ENCODE data around the gene ST14. TPM values are rescaled to one million over a fixed set of nuclear protein-coding genes. Genes with fewer than 3 reads are reported as not detected.

Gene ST14
- total and polyA plus RNA-seq, 2 donors (not counting 3 experiments of a cell fraction or from before 2014, with no cell fraction given), result 0.08 TPM; not detected in 1

- H3K9me1 ChIP-seq (replicated peaks; ENCODE audit: control insufficient read depth, extremely low read depth, insufficient read depth, low read length), result no peaks in the 10 kb centered on the region
- H4K20me1 ChIP-seq (replicated peaks; ENCODE audit: control insufficient read depth, extremely low read depth, insufficient read depth, low read length), result no peaks in the 10 kb centered on the region
- H3K36me3 ChIP-seq (ENCODE audit: control insufficient read depth in 2 of 2, extremely low read depth in 1 of 2, insufficient read depth in 2 of 2, low read length in 2 of 2), result peaks cover 14 to 24% of the 10 kb centered on the region in 2 experiments
- TF ChIP-seq POLR2A (IDR thresholded peaks at IDR 0.05; ENCODE audit: low read depth, low read length) (no peak), EZH2 (IDR thresholded peaks at IDR 0.05; ENCODE audit: borderline replicate concordance, low read depth, low read length, severe bottlenecking) (no peak), CTCF (IDR thresholded peaks at IDR 0.05; ENCODE audit: extremely low read depth in 1 of 2, insufficient read depth in 1 of 2, low read depth in 1 of 2, low read length in 2 of 2) (peak; percentile 15 to 41), POLR2AphosphoS5 (IDR thresholded peaks at IDR 0.05; ENCODE audit: insufficient read depth, low read depth, low read length) (no peak)
- peak; percentile 63 for FAIRE-seq
- H3K4me2 ChIP-seq (ENCODE audit: insufficient read depth, low read length), result no peak overlapping the region
- no TSS peak for BruUV-seq (replicated peaks)
- dilution Hi-C loops (cut with MboI; ENCODE audit: extremely low pct_ligation_motif_present, low sequenced_read_pairs) (no loop called here), intact Hi-C loops (cut with micrococcal nuclease) (loop anchor here (1.0 kb wide), 1 partner anchor 223 kb away; no protein-coding TSS in a partner anchor)
- ChIA-PET CTCF (interaction anchor here (0.7 to 3.8 kb wide), 19 partner anchors 9 to 381 kb away, joined by 3 to 77 read pairs (median 4); partner anchors contain the start of gene NFRKB), POLR2A (interaction anchor here (0.8 kb wide), 1 partner anchor 143 kb away, joined by 6 read pairs; the partner anchor contains the start of gene PRDM10)
- H3K4me1 ChIP-seq (ENCODE audit: control insufficient read depth, extremely low read depth, insufficient read depth, low read length), result peaks cover 6% of the 10 kb centered on the region
- no peaks in the 10 kb centered on the region for H3K79me2 ChIP-seq (ENCODE audit: control insufficient read depth, insufficient read depth, low read length)
- H3K27me3 ChIP-seq (ENCODE audit: control insufficient read depth in 2 of 2, insufficient read depth in 2 of 2, low read length in 2 of 2), result no peaks in the 10 kb centered on the region
- DNase-seq (ENCODE audit: low read depth, low spot score), result peak; percentile 26
- H3K27ac ChIP-seq (ENCODE audit: insufficient read depth, low read depth, low read length), result no peak overlapping the region
- H3K9ac ChIP-seq (replicated peaks; ENCODE audit: extremely low read depth, insufficient read depth, low read length), result no peak overlapping the region
- H2AFZ ChIP-seq (ENCODE audit: low read depth, low read length), result no peak overlapping the region
- no peak overlapping the region for H3K4me3 ChIP-seq (replicated peaks in 1 of 3; ENCODE audit: insufficient read depth in 1 of 3, low read depth in 1 of 3, low read length in 3 of 3)
- H3K9me3 ChIP-seq (replicated peaks; ENCODE audit: control insufficient read depth, insufficient read depth, low read length), result no peaks in the 10 kb centered on the region
These were observed 13.4 kb upstream of the ST14 start for GRCh38 chr11:130145975-130146776.
